Suprapubic skin (tissue), 4 donors: ENCODE data around the gene ODAPH. TPM values are rescaled to one million over a fixed set of nuclear protein-coding genes. Genes with fewer than 3 reads are reported as not detected.

Experiments
- DNase-seq, 2 donors: peaks; one replicate each; pipeline ENCODE4 v3.0.0-alpha.2; 2019; ENCODE audit warnings: low spot score in 2 of 2
- H3K27ac ChIP-seq: fragments of 200-600 bp; sonication (generic); one replicate; pipeline ENCODE4 v1.5.1; 2019
- H3K27me3 ChIP-seq: fragments of 200-600 bp; sonication (generic); one replicate; pipeline ENCODE4 v1.5.1; 2019
- H3K36me3 ChIP-seq: fragments of 200-600 bp; sonication (generic); one replicate; pipeline ENCODE4 v1.5.1; 2019
- H3K4me1 ChIP-seq: fragments of 200-600 bp; sonication (generic); one replicate; pipeline ENCODE4 v1.5.1; 2019
- H3K4me3 ChIP-seq: fragments of 200-600 bp; sonication (generic); one replicate; pipeline ENCODE4 v1.5.1; 2019; ENCODE audit warnings: mild to moderate bottlenecking
- H3K9me3 ChIP-seq: fragments of 200-600 bp; sonication (generic); one replicate; pipeline ENCODE4 v1.5.1; 2019
- EP300 ChIP-seq: sonication (generic); formaldehyde crosslinking; IDR thresholded peaks from one replicate; pipeline ENCODE4 v1.6.1; 2017; ENCODE audit warnings: antibody characterized with exemption
- POLR2A ChIP-seq, 2 donors: fragments of 450-650 bp; IDR thresholded peaks; one replicate each; pipeline ENCODE4 v1.6.1; 2017; ENCODE audit warnings: antibody characterized with exemption in 2 of 2, mild to moderate bottlenecking in 2 of 2, moderate library complexity in 2 of 2
- POLR2AphosphoS5 ChIP-seq, 3 donors: sonication (generic); formaldehyde crosslinking; IDR thresholded peaks; one replicate each; pipeline ENCODE4 v1.6.1; 2017; ENCODE audit warnings: antibody characterized with exemption in 3 of 3
- WGBS: methylation state at CpG from one replicate; pipeline ENCODE4 v1.1.5; 2018; 5-methylcytosine and 5-hydroxymethylcytosine counted together
- total RNA-seq, 4 donors: library from RNA; depleted of rRNA; stranded (reverse); fragments of >200 nt; gene quantifications; one replicate each; pipeline ENCODE4 v1.1.0, GENCODE V29; 2016
- TF ChIP-seq, protein P1 (sequence below), 2 donors: fragments of 200-600 bp in 1 of 2; fragments of 450-650 bp in 1 of 2; sonication (generic) in 1 of 2; IDR thresholded peaks; one replicate each; pipeline ENCODE4 v1.5.1; 2016 to 2019; ENCODE audit warnings: antibody characterized with exemption in 2 of 2, mild to moderate bottlenecking in 1 of 2, moderate library complexity in 1 of 2

ODAPH gene
- total RNA-seq, 4 donors from 2014 or later: 0.56 TPM; not detected in 3

DNA sequence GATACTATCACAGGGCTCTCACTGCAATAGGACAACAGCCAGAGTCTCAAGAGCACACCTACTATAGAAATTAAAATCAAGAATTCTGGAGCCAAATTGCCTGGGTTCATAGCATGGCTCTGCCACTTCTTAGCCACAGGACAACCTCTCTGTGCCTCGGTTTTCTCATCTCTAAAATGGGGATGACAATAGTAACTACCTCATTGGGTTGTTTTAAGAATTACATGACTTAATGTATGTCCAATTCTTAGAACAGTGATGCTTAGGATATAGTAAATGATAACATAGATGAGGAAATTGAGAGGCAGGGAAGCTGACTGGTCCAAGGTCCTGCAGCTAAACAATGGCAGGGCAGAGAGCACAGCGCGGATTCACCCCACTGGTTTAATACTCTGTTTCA, 11.0 kb upstream of the ODAPH start:
- H3K27me3 ChIP-seq: no peaks in the 10 kb centered on the region
- TF ChIP-seq, protein P1, sequence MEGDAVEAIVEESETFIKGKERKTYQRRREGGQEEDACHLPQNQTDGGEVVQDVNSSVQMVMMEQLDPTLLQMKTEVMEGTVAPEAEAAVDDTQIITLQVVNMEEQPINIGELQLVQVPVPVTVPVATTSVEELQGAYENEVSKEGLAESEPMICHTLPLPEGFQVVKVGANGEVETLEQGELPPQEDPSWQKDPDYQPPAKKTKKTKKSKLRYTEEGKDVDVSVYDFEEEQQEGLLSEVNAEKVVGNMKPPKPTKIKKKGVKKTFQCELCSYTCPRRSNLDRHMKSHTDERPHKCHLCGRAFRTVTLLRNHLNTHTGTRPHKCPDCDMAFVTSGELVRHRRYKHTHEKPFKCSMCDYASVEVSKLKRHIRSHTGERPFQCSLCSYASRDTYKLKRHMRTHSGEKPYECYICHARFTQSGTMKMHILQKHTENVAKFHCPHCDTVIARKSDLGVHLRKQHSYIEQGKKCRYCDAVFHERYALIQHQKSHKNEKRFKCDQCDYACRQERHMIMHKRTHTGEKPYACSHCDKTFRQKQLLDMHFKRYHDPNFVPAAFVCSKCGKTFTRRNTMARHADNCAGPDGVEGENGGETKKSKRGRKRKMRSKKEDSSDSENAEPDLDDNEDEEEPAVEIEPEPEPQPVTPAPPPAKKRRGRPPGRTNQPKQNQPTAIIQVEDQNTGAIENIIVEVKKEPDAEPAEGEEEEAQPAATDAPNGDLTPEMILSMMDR (IDR thresholded peaks at IDR 0.05): no peak
- TF ChIP-seq POLR2A (IDR thresholded peaks at IDR 0.05) (no peak), POLR2AphosphoS5 (IDR thresholded peaks at IDR 0.05) (no peak), EP300 (no peak)
- H3K9me3 ChIP-seq: no peaks in the 10 kb centered on the region
- no peaks in the 10 kb centered on the region for H3K4me1 ChIP-seq
- H3K36me3 ChIP-seq: peaks cover 8% of the 10 kb centered on the region
- no peak for DNase-seq
- no peak overlapping the region for H3K4me3 ChIP-seq
- no peak overlapping the region for H3K27ac ChIP-seq
- 98% methylated on average over 3 of the region's 3 CpGs for WGBS

GRCh38 chr4:75545526-75545925, 10.3 kb upstream of the ODAPH start:
- no peak overlapping the region for H3K27ac ChIP-seq
- 70% methylated on average over 2 of the region's 5 CpGs for WGBS

GRCh38 chr4:75547647-75548387, 8.0 kb upstream of the ODAPH start:
- WGBS: 77% methylated on average over 15 of the region's 15 CpGs
- peaks cover 8% of the 10 kb centered on the region for H3K36me3 ChIP-seq
- H3K4me3 ChIP-seq: no peak overlapping the region
- no peak for DNase-seq
- no peak overlapping the region for H3K27ac ChIP-seq
- H3K9me3 ChIP-seq: no peaks in the 10 kb centered on the region
- TF ChIP-seq EP300 (no peak), POLR2AphosphoS5 (IDR thresholded peaks at IDR 0.05) (no peak), POLR2A (IDR thresholded peaks at IDR 0.05) (no peak)
- TF ChIP-seq, protein P1 (IDR thresholded peaks at IDR 0.05): no peak
- no peaks in the 10 kb centered on the region for H3K27me3 ChIP-seq
- H3K4me1 ChIP-seq: no peaks in the 10 kb centered on the region

More at GRCh38 chr4:75545526-75545925, 10.3 kb upstream of the ODAPH start:
- Histone ChIP-seq H3K9me3 (no peaks in the 10 kb centered on the region), H3K36me3 (peaks cover 8% of the 10 kb centered on the region), H3K4me1 (no peaks in the 10 kb centered on the region), H3K4me3 (no peak overlapping the region), H3K27me3 (no peaks in the 10 kb centered on the region)
- DNase-seq: no peak
- TF ChIP-seq, protein P1 (IDR thresholded peaks at IDR 0.05): no peak
- no peak for TF ChIP-seq EP300
- TF ChIP-seq POLR2AphosphoS5 (IDR thresholded peaks at IDR 0.05): no peak
- no peak for TF ChIP-seq POLR2A (IDR thresholded peaks at IDR 0.05)

DNA sequence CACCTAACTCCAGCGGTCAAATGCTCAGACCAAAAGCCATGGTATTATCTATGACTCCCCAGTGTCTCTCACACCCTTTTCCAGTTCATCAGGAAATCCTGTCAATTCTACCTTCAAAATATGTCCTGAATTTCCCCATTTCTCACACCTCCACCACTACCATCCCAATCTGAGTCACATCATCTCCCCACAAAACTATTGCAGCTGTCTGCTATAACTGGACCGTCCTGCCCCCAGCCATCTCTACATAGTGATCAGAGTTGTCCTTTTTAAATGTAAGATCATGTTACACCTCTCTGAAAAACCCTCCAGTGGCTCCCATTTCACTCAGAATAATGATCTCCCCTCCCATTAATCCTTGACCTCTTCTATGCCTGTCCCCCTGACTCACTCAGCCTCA, 6.8 kb upstream of the ODAPH start:
- Histone ChIP-seq H3K27me3 (no peaks in the 10 kb centered on the region), H3K4me3 (no peak overlapping the region), H3K9me3 (no peaks in the 10 kb centered on the region), H3K36me3 (peaks cover 7% of the 10 kb centered on the region), H3K4me1 (no peaks in the 10 kb centered on the region), H3K27ac (no peak overlapping the region)
- TF ChIP-seq, protein P1 (IDR thresholded peaks at IDR 0.05): no peak
- no peak for TF ChIP-seq POLR2AphosphoS5 (IDR thresholded peaks at IDR 0.05)
- no peak for TF ChIP-seq EP300
- TF ChIP-seq POLR2A (IDR thresholded peaks at IDR 0.05): no peak
- 79% methylated on average over 2 of the region's 2 CpGs for WGBS
- no peak for DNase-seq

- Histone ChIP-seq H3K27me3 (peaks cover 11% of the 10 kb centered on the region), H3K9me3 (no peaks in the 10 kb centered on the region), H3K27ac (no peak overlapping the region), H3K4me3 (no peak overlapping the region), H3K4me1 (no peaks in the 10 kb centered on the region), H3K36me3 (no peaks in the 10 kb centered on the region)
- TF ChIP-seq POLR2A (IDR thresholded peaks at IDR 0.05) (no peak), POLR2AphosphoS5 (IDR thresholded peaks at IDR 0.05) (no peak)
- DNase-seq: no peak
Measured at GRCh38 chr4:75552452-75552851, 3.4 kb upstream of the ODAPH start.
